ENCODE measurements around the gene UBAC2. TPM values are rescaled to one million over a fixed set of nuclear protein-coding genes. Genes with fewer than 3 reads are reported as not detected.

UBAC2 gene
- total and polyA plus RNA-seq, 11 donors: 32.6 to 66.9 (median 48.5) TPM

GRCh38 chr13:99196466-99197116, 4.1 kb upstream of the UBAC2 start:
- no peak for DNase-seq
- Histone ChIP-seq H3K27ac (no peak overlapping the region), H3K4me3 (no peak overlapping the region), H3K9me3 (no peaks in the 10 kb centered on the region), H3K36me3 (no peaks in the 10 kb centered on the region), H3K27me3 (no peaks in the 10 kb centered on the region), H3K4me1 (peaks cover 0 to 10% (median 3%) of the 10 kb centered on the region in 12 donors)
- no peak for ATAC-seq
- WGBS, 4 donors: 83 to 88% (median 85%) methylated on average over 5 of the region's 5 CpGs
- intact Hi-C loops (cut with DNase I): loop anchor here in 1 of 10 donors (5.0 kb wide), 1 partner anchor 71 kb away; no protein-coding TSS in a partner anchor
- TF ChIP-seq POLR2A (IDR thresholded peaks at IDR 0.05) (no peak), CTCF (IDR thresholded peaks at IDR 0.05) (peak in 1 of 12 donors; percentile 15)

- no peaks in the 10 kb centered on the region for H3K27me3 ChIP-seq
- ATAC-seq (no peak), DNase-seq (no peak)
- H3K27ac ChIP-seq: no peak overlapping the region
- H3K4me3 ChIP-seq: no peak overlapping the region
- WGBS, 4 donors: 63 to 68% (median 66%) methylated on average over 5 of the region's 5 CpGs
- peaks cover 0 to 16% (median 9%) of the 10 kb centered on the region in 12 donors for H3K4me1 ChIP-seq
- no peak for TF ChIP-seq POLR2A (IDR thresholded peaks at IDR 0.05)
- intact Hi-C loops (cut with DNase I): loop anchor here in 1 of 10 donors (5.0 kb wide), 1 partner anchor 70 kb away; no protein-coding TSS in a partner anchor
- H3K36me3 ChIP-seq: no peaks in the 10 kb centered on the region
- H3K9me3 ChIP-seq: no peaks in the 10 kb centered on the region
Measured at GRCh38 chr13:99197117-99197651, 3.5 kb upstream of the UBAC2 start.

GRCh38 chr13:99199541-99200431, 868 bp upstream of the UBAC2 start:
- Histone ChIP-seq H3K4me3 (peak overlapping the region; percentile 80 to 100 (median 92)), H3K27me3 (no peaks in the 10 kb centered on the region), H3K36me3 (no peaks in the 10 kb centered on the region), H3K9me3 (no peaks in the 10 kb centered on the region), H3K27ac (peak overlapping the region; percentile 85 to 98 (median 96)), H3K4me1 (peaks cover 0 to 42% (median 28%) of the 10 kb centered on the region in 12 donors)
- DNase-seq (no peak), ATAC-seq (peak in 2 of 4 donors; percentile 3 to 26)
- intact Hi-C loops (cut with DNase I): loop anchor here in 3 of 10 donors (5.0 to 10.0 kb wide), 3 partner anchors 68 to 305 kb away; partner anchors contain the start of gene TM9SF2 (in 1 of the 3)
- TF ChIP-seq CTCF (IDR thresholded peaks at IDR 0.05) (no peak), POLR2A (IDR thresholded peaks at IDR 0.05) (no peak)
- WGBS, 4 donors: 4 to 12% (median 7%) methylated on average over 20 to 37 of the region's 37 CpGs

GRCh38 chr13:99203601-99204579, 3.2 kb downstream of the UBAC2 start:
- DNase-seq (no peak), ATAC-seq (no peak)
- Histone ChIP-seq H3K27ac (peak overlapping the region in 2 of 12 donors; percentile 25 to 51), H3K9me3 (no peaks in the 10 kb centered on the region), H3K4me3 (no peak overlapping the region), H3K4me1 (peaks cover 0 to 49% (median 31%) of the 10 kb centered on the region in 12 donors), H3K36me3 (peaks cover 0 to 20% (median 5%) of the 10 kb centered on the region in 9 donors), H3K27me3 (no peaks in the 10 kb centered on the region)
- intact Hi-C loops (cut with DNase I): loop anchor here in 3 of 10 donors (5.0 to 10.0 kb wide), 3 partner anchors 63 to 301 kb away; partner anchors contain the start of gene TM9SF2 (in 1 of the 3)
- TF ChIP-seq CTCF (IDR thresholded peaks at IDR 0.05) (no peak), POLR2A (IDR thresholded peaks at IDR 0.05) (no peak)
- WGBS, 4 donors: 73 to 82% (median 78%) methylated on average over 9 of the region's 9 CpGs

Measured in heart left ventricle (tissue), 16 donors.